Panc1 (cell line): ENCODE results near the gene ABCF2. TPM values are rescaled to one million over a fixed set of nuclear protein-coding genes. Genes with fewer than 3 reads are reported as not detected.

Experiments used
- ATAC-seq: fragments of 200-7000 bp; cut with Tn5 transposase; 2 replicates; pipeline ENCODE4 v1.9.1; 2020; ENCODE audit warnings: mild to moderate bottlenecking, moderate library complexity
- BruUV-seq: library from RNA; stranded (reverse); fragments of 400-500 nt; replicated peaks from 2 replicates; lab custom pipeline; 2021; lab: Mats Ljungman, UMichigan
- CTCF ChIA-PET: fragments of 300-600 bp; sonication (Branson Sonifier 250); formaldehyde crosslinking; loops from one replicate; lab custom pipeline; 2022; ENCODE audit warnings: antibody characterized with exemption; lab: Charles Lee
- POLR2A ChIA-PET: fragments of 300-600 bp; sonication (Branson Sonifier 250); formaldehyde crosslinking; loops from one replicate; lab custom pipeline; 2022; ENCODE audit warnings: antibody characterized with exemption; lab: Charles Lee
- DNase-seq: peaks from one replicate; pipeline ENCODE4 v3.0.0-alpha.2; 2010; ENCODE audit warnings: low read depth, low spot score
- H3K27ac ChIP-seq: 2 replicates; pipeline ENCODE4 v1.5.1; 2011; ENCODE audit warnings: mild to moderate bottlenecking, low read length, inconsistent platforms
- H3K27me3 ChIP-seq: fragments of 200-500 bp; sonication (Bioruptor generic); 2 replicates; pipeline ENCODE4 v1.6.0; 2014; ENCODE audit warnings: low read length, inconsistent platforms; ENCODE audit not compliant: control insufficient read depth, insufficient read depth
- H3K36me3 ChIP-seq: fragments of 200-500 bp; sonication (Bioruptor generic); 2 replicates; pipeline ENCODE4 v1.5.1; 2014; ENCODE audit warnings: inconsistent platforms, mild to moderate bottlenecking, low read length, moderate library complexity; ENCODE audit not compliant: control insufficient read depth, insufficient read depth
- H3K4me1 ChIP-seq: 2 replicates; pipeline ENCODE4 v1.5.1; 2011; ENCODE audit warnings: inconsistent platforms, mild to moderate bottlenecking, low read length, moderate library complexity; ENCODE audit not compliant: control insufficient read depth, insufficient read depth
- H3K4me3 ChIP-seq, 2 experiments: 2 replicates each; pipeline ENCODE4 v1.5.1; 2011 to 2012; ENCODE audit warnings: low read depth in 2 of 2, low read length in 2 of 2, mild to moderate bottlenecking in 2 of 2, inconsistent platforms in 1 of 2, moderate library complexity in 1 of 2
- H3K9me3 ChIP-seq: fragments of 200-500 bp; sonication (Bioruptor generic); 2 replicates; pipeline ENCODE4 v1.5.1; 2014; ENCODE audit warnings: low read depth, mild to moderate bottlenecking, inconsistent platforms, low read length, moderate library complexity; ENCODE audit not compliant: control insufficient read depth, insufficient read depth
- CTCF ChIP-seq: fragments of 450-650 bp; IDR thresholded peaks from 2 replicates; pipeline ENCODE4 v1.5.1; 2017; ENCODE audit warnings: mild to moderate bottlenecking
- POLR2AphosphoS5 ChIP-seq: IDR thresholded peaks from 2 replicates; pipeline ENCODE4 v1.6.1; 2012; ENCODE audit warnings: mild to moderate bottlenecking, low read depth, low read length, moderate library complexity
- REST ChIP-seq, 2 experiments: IDR thresholded peaks; 2 replicates each; pipeline ENCODE4 v1.6.1; 2011 to 2012; ENCODE audit warnings: low read depth in 2 of 2, control low read depth in 1 of 2, low read length in 1 of 2, mild to moderate bottlenecking in 1 of 2, moderate library complexity in 1 of 2; ENCODE audit not compliant: insufficient read depth in 1 of 2
- SIN3A ChIP-seq: IDR thresholded peaks from 2 replicates; pipeline ENCODE4 v1.6.1; 2012; ENCODE audit warnings: low read depth, mild to moderate bottlenecking, low read length, moderate library complexity, borderline replicate concordance; ENCODE audit not compliant: insufficient read depth
- TCF7L2 ChIP-seq: IDR thresholded peaks from 2 replicates; pipeline ENCODE4 v1.6.1; 2011; ENCODE audit warnings: mild to moderate bottlenecking, low read depth, low read length, inconsistent platforms
- in situ Hi-C: cut with HindIII; loops from 2 replicates; pipeline ENCODE4 v1.10.0; 2016; ENCODE audit warnings: low sequenced_read_pairs, low pct_unique_long_range_greater_than_20kb
- intact Hi-C: fragments of 100-400 bp; cut with micrococcal nuclease; formaldehyde crosslinking; loops from one replicate; pipeline ENCODE4 v1.10.0; 2022; ENCODE audit not compliant: unreplicated experiment
- total RNA-seq: library from RNA; stranded (reverse); gene quantifications from one replicate; pipeline ENCODE4 v1.2.1, GENCODE V29; 2021; ENCODE audit not compliant: unreplicated experiment

Gene ABCF2
- total RNA-seq, 1 experiment from 2014 or later: 64.4 TPM

- BruUV-seq: no TSS peak
- TF ChIP-seq TCF7L2 (no peak), REST (IDR thresholded peaks at IDR 0.05; ENCODE audit: insufficient read depth in 1 of 2, low read depth in 2 of 2, low read length in 1 of 2) (no peak), CTCF (no peak), POLR2AphosphoS5 (no peak), SIN3A (no peak)
- DNase-seq (no peak), ATAC-seq (no peak)
- no peaks in the 10 kb centered on the region for H3K9me3 ChIP-seq
- intact Hi-C loops: no loop called here
- POLR2A ChIA-PET: no interaction called here
- in situ Hi-C loops: loop anchor here (5.0 kb wide), 1 partner anchor 40 kb away; the partner anchor contains the start of gene GBX1
- H3K27me3 ChIP-seq: no peaks in the 10 kb centered on the region
- no peak overlapping the region for H3K4me3 ChIP-seq
- CTCF ChIA-PET: no interaction called here
- no peaks in the 10 kb centered on the region for H3K4me1 ChIP-seq
- H3K27ac ChIP-seq: no peak overlapping the region
- no peaks in the 10 kb centered on the region for H3K36me3 ChIP-seq
Observed at GRCh38 chr7:151207315-151207714, 19.7 kb downstream of the ABCF2 start.

GRCh38 chr7:151206914-151207313 is 20.1 kb downstream of the ABCF2 start:
- in situ Hi-C loops (loop anchor here (5.0 kb wide), 1 partner anchor 40 kb away; the partner anchor contains the start of gene GBX1), intact Hi-C loops (no loop called here)
- no peaks in the 10 kb centered on the region for H3K9me3 ChIP-seq
- H3K4me1 ChIP-seq: no peaks in the 10 kb centered on the region
- TF ChIP-seq CTCF (no peak), REST (IDR thresholded peaks at IDR 0.05; ENCODE audit: insufficient read depth in 1 of 2, low read depth in 2 of 2, low read length in 1 of 2) (no peak), SIN3A (no peak), POLR2AphosphoS5 (no peak), TCF7L2 (no peak)
- H3K27me3 ChIP-seq: no peaks in the 10 kb centered on the region
- no peaks in the 10 kb centered on the region for H3K36me3 ChIP-seq
- BruUV-seq: no TSS peak
- H3K4me3 ChIP-seq: no peak overlapping the region
- H3K27ac ChIP-seq: no peak overlapping the region
- ChIA-PET POLR2A (no interaction called here), CTCF (no interaction called here)
- DNase-seq (no peak), ATAC-seq (no peak)
